Lung (tissue), 12 donors: ENCODE measurements around the gene ZNF536. TPM values are rescaled to one million over a fixed set of nuclear protein-coding genes. Genes with fewer than 3 reads are reported as not detected.

Source experiments
- ATAC-seq: fragments of 200-7000 bp; cut with Tn5 transposase; one replicate; pipeline ENCODE4 v1.9.1; 2020; ENCODE audit warnings: moderate number of reproducible peaks; ENCODE audit not compliant: insufficient read depth, low FRiP score
- DNase-seq, 3 donors: peaks; one replicate each; pipeline ENCODE4 v3.0.0-alpha.2; 2013 to 2017
- H3K27ac ChIP-seq, 2 donors: one replicate each; pipeline ENCODE4 v1.5.1; 2013; ENCODE audit warnings: mild to moderate bottlenecking in 2 of 2, moderate library complexity in 2 of 2, control low read depth in 1 of 2, inconsistent platforms in 1 of 2, low read depth in 1 of 2, low read length in 1 of 2
- H3K27me3 ChIP-seq, 3 donors: one replicate each; pipeline ENCODE4 v1.5.1; 2013; ENCODE audit warnings: low read length in 2 of 3; ENCODE audit not compliant: control insufficient read depth in 3 of 3, insufficient read depth in 3 of 3
- H3K36me3 ChIP-seq, 4 donors: one replicate each; pipeline ENCODE4 v1.5.1; 2013; ENCODE audit warnings: low read length in 4 of 4, mild to moderate bottlenecking in 1 of 4, moderate library complexity in 1 of 4; ENCODE audit not compliant: control insufficient read depth in 4 of 4, insufficient read depth in 4 of 4
- H3K4me1 ChIP-seq, 5 donors: one replicate each; pipeline ENCODE4 v1.5.1; 2013; ENCODE audit warnings: low read length in 5 of 5, mild to moderate bottlenecking in 2 of 5, moderate library complexity in 1 of 5; ENCODE audit not compliant: control insufficient read depth in 5 of 5, insufficient read depth in 5 of 5
- H3K4me3 ChIP-seq: one replicate; pipeline ENCODE4 v1.5.1; 2013; ENCODE audit warnings: mild to moderate bottlenecking, control low read depth, moderate library complexity
- H3K9ac ChIP-seq, 2 donors: one replicate each; pipeline ENCODE4 v1.5.1; 2013; ENCODE audit warnings: low read length in 2 of 2, control low read depth in 1 of 2; ENCODE audit not compliant: insufficient read depth in 1 of 2
- H3K9me3 ChIP-seq, 4 donors: one replicate each; pipeline ENCODE4 v1.5.1; 2013; ENCODE audit warnings: low read length in 3 of 4, mild to moderate bottlenecking in 1 of 4, moderate library complexity in 1 of 4; ENCODE audit not compliant: control insufficient read depth in 4 of 4, insufficient read depth in 3 of 4
- CTCF ChIP-seq: IDR thresholded peaks from 2 replicates; pipeline ENCODE4 v1.5.1; 2012; ENCODE audit warnings: mild to moderate bottlenecking; ENCODE audit errors: control extremely low read depth, extremely low read depth
- WGBS, 2 donors: extraction: QIAGEN DNeasy Blood & Tissue Kit; methylation state at CpG; one replicate each; pipeline ENCODE4 v1.1.7; 2013; 5-methylcytosine and 5-hydroxymethylcytosine counted together
- polyA plus RNA-seq, 2 donors: library from polyadenylated mRNA; stranded (reverse); fragments of 200-250 nt; gene quantifications; one replicate each; pipeline ENCODE4 v1.2.1, GENCODE V29; 2013
- total RNA-seq, 2 donors: library from RNA; depleted of rRNA in 1 of 2; stranded (reverse); fragments of >200 nt in 1 of 2; gene quantifications; one replicate each; pipeline ENCODE4 v1.2.1, GENCODE V29; 2014 to 2021
- donor health status: control.
- donor health status: control.
- donor health status: Bipolar disorder and iron deficiency.
- donor health status: healthy.
- donor health status: DM: yes; HTN: yes; CAD: no.

The ZNF536 gene
- total and polyA plus RNA-seq, 4 donors: 0.07 to 5.6 (median 0.21) TPM

DNA sequence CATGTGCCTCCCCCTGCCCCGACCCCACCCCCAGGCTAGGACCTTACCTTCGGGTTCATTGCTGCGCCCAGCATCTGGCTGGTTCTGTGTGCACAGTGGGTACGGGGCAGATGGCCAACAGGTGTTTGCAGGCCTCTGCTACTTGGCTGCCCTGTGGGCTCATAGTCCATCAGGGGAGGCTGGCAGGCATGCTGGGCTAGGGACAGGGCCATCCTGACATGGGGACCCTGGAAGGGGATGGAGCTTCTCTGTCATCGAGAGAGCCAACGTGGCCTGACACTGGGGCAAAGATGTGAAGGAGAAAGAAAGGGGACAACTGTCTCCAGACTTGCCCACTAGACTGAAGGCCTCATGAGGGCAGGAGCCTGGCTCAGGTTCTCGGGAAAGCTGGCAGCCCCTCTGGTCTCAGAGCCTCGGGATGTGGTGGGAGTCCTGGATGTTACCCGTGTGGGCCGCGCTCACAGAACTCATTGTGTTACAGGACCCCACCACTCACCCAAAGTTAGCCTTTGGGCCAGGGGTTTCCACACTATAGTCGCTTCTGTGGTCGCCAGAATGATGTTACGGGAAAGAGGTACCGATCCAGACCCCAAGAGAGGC lies 4.7 kb downstream of the ZNF536 start:
- Histone ChIP-seq H3K9ac (no peak overlapping the region), H3K27ac (no peak overlapping the region), H3K4me3 (no peak overlapping the region), H3K9me3 (peaks cover 0 to 7% (median 0%) of the 10 kb centered on the region in 4 donors), H3K4me1 (peaks cover 0 to 8% (median 3%) of the 10 kb centered on the region in 5 donors), H3K36me3 (no peaks in the 10 kb centered on the region), H3K27me3 (peaks cover 12 to 49% (median 15%) of the 10 kb centered on the region in 3 donors)
- no peak for ATAC-seq
- 91 to 96% methylated on average over 15 of the region's 15 CpGs for WGBS, 2 donors
- TF ChIP-seq CTCF: no peak
- DNase-seq: no peak

- WGBS, 2 donors: 82 to 92% methylated on average over 4 of the region's 4 CpGs
- ATAC-seq: no peak
- Histone ChIP-seq H3K27me3 (peaks cover 7 to 32% (median 12%) of the 10 kb centered on the region in 3 donors), H3K36me3 (no peaks in the 10 kb centered on the region), H3K4me3 (no peak overlapping the region), H3K9ac (no peak overlapping the region), H3K9me3 (peaks cover 0 to 7% (median 0%) of the 10 kb centered on the region in 4 donors), H3K4me1 (peaks cover 0 to 8% (median 3%) of the 10 kb centered on the region in 5 donors), H3K27ac (no peak overlapping the region)
- TF ChIP-seq CTCF: no peak
- no peak for DNase-seq
Measured at GRCh38 chr19:30378701-30379100, 6.5 kb downstream of the ZNF536 start.

- no peak for ATAC-seq
- no peak overlapping the region for H3K9ac ChIP-seq
- H3K4me3 ChIP-seq: no peak overlapping the region
- DNase-seq: no peak
- peaks cover 6 to 29% (median 7%) of the 10 kb centered on the region in 3 donors for H3K27me3 ChIP-seq
- peaks cover 0 to 3% (median 0%) of the 10 kb centered on the region in 5 donors for H3K4me1 ChIP-seq
- H3K27ac ChIP-seq: no peak overlapping the region
- peaks cover 0 to 7% (median 0%) of the 10 kb centered on the region in 4 donors for H3K9me3 ChIP-seq
- 62 to 68% methylated on average over 14 of the region's 14 CpGs for WGBS, 2 donors
- no peak for TF ChIP-seq CTCF
- H3K36me3 ChIP-seq: no peaks in the 10 kb centered on the region
Measured at GRCh38 chr19:30379841-30380610, 7.8 kb downstream of the ZNF536 start.
